H9 (cell line): ENCODE data around the gene TTC7B. TPM values are rescaled to one million over a fixed set of nuclear protein-coding genes. Genes with fewer than 3 reads are reported as not detected.

Experiments
- DNase-seq: peaks from one replicate; pipeline ENCODE4 v3.0.0-alpha.2; 2017
- H2AFZ ChIP-seq: one replicate; pipeline ENCODE4 v1.6.1; 2013; ENCODE audit warnings: mild to moderate bottlenecking, low read length, control low read depth, moderate library complexity
- H2AK5ac ChIP-seq: 2 replicates; pipeline ENCODE4 v1.6.1; 2013; ENCODE audit warnings: low read length, control low read depth, mixed read lengths; ENCODE audit not compliant: insufficient read length
- H2BK120ac ChIP-seq: one replicate; pipeline ENCODE4 v1.6.1; 2013; ENCODE audit warnings: low read depth, mild to moderate bottlenecking, low read length, control low read depth, inconsistent platforms; ENCODE audit not compliant: poor library complexity, severe bottlenecking
- H2BK12ac ChIP-seq: 2 replicates; pipeline ENCODE4 v1.6.1; 2013; ENCODE audit warnings: low read length, control low read depth, mixed read lengths, low read depth; ENCODE audit not compliant: insufficient read length
- H2BK15ac ChIP-seq: 2 replicates; pipeline ENCODE4 v1.6.1; 2013; ENCODE audit warnings: low read depth, low read length, control low read depth
- H2BK20ac ChIP-seq: one replicate; pipeline ENCODE4 v1.6.1; 2013; ENCODE audit warnings: low read depth, mild to moderate bottlenecking, low read length, control low read depth, inconsistent platforms; ENCODE audit not compliant: poor library complexity, severe bottlenecking
- H2BK5ac ChIP-seq: 2 replicates; pipeline ENCODE4 v1.6.1; 2013; ENCODE audit warnings: low read length, control low read depth, mixed read lengths; ENCODE audit not compliant: insufficient read length
- H3K14ac ChIP-seq: 2 replicates; pipeline ENCODE4 v1.6.1; 2013; ENCODE audit warnings: low read length, control low read depth; ENCODE audit not compliant: insufficient read depth
- H3K18ac ChIP-seq: 2 replicates; pipeline ENCODE4 v1.6.1; 2013; ENCODE audit warnings: low read depth, mild to moderate bottlenecking, mixed read lengths, low read length, control low read depth; ENCODE audit not compliant: insufficient read length
- H3K23ac ChIP-seq: 2 replicates; pipeline ENCODE4 v1.6.1; 2013; ENCODE audit warnings: low read length, control low read depth, mixed read lengths, low read depth; ENCODE audit not compliant: insufficient read length
- H3K23me2 ChIP-seq: 2 replicates; pipeline ENCODE4 v1.6.1; 2013; ENCODE audit warnings: low read depth, mild to moderate bottlenecking, mixed read lengths, low read length, control low read depth; ENCODE audit not compliant: insufficient read length, poor library complexity, severe bottlenecking
- H3K27ac ChIP-seq: 2 replicates; pipeline ENCODE4 v1.5.1; 2013; ENCODE audit warnings: low read length, control low read depth, mixed read lengths, low read depth; ENCODE audit not compliant: insufficient read length
- H3K27me3 ChIP-seq: 2 replicates; pipeline ENCODE4 v1.6.1; 2013; ENCODE audit warnings: low read length, control low read depth, inconsistent platforms; ENCODE audit not compliant: insufficient read depth
- H3K4ac ChIP-seq: 2 replicates; pipeline ENCODE4 v1.6.1; 2013; ENCODE audit warnings: low read depth, mild to moderate bottlenecking, control low read depth, inconsistent platforms, low read length, moderate library complexity
- H3K4me1 ChIP-seq: 2 replicates; pipeline ENCODE4 v1.6.1; 2013; ENCODE audit warnings: low read length, control low read depth, inconsistent platforms; ENCODE audit not compliant: insufficient read depth
- H3K4me2 ChIP-seq: 2 replicates; pipeline ENCODE4 v1.6.1; 2013; ENCODE audit warnings: low read length, control low read depth, mixed read lengths; ENCODE audit not compliant: insufficient read length, insufficient read depth
- H3K56ac ChIP-seq: 2 replicates; pipeline ENCODE4 v1.6.1; 2013; ENCODE audit warnings: low read depth, mild to moderate bottlenecking, mixed read lengths, low read length, control low read depth; ENCODE audit not compliant: insufficient read length
- H3K79me1 ChIP-seq: 2 replicates; pipeline ENCODE4 v1.6.1; 2013; ENCODE audit warnings: low read depth, mild to moderate bottlenecking, moderate library complexity, low read length, control low read depth, inconsistent platforms; ENCODE audit not compliant: insufficient read depth, poor library complexity, severe bottlenecking
- H3K79me2 ChIP-seq: 2 replicates; pipeline ENCODE4 v1.6.1; 2013; ENCODE audit warnings: low read length, control low read depth, inconsistent platforms; ENCODE audit not compliant: insufficient read depth
- H3K9ac ChIP-seq: 2 replicates; pipeline ENCODE4 v1.6.1; 2013; ENCODE audit warnings: low read length, control low read depth, mixed read lengths; ENCODE audit not compliant: insufficient read length; ENCODE audit errors: extremely low read depth
- H3K9me3 ChIP-seq: one replicate; pipeline ENCODE4 v1.6.1; 2013; ENCODE audit warnings: low read depth, low read length, inconsistent platforms; ENCODE audit not compliant: control insufficient read depth
- H3T11ph ChIP-seq: one replicate; pipeline ENCODE4 v1.6.1; 2013; ENCODE audit warnings: mild to moderate bottlenecking, low read length, control low read depth, inconsistent platforms
- H4K20me1 ChIP-seq: one replicate; pipeline ENCODE4 v1.6.1; 2013; ENCODE audit not compliant: control insufficient read depth, insufficient read length, insufficient read depth
- H4K5ac ChIP-seq: 2 replicates; pipeline ENCODE4 v1.6.1; 2013; ENCODE audit warnings: low read depth, mild to moderate bottlenecking, mixed read lengths, low read length, control low read depth; ENCODE audit not compliant: insufficient read length
- H4K8ac ChIP-seq: replicated peaks from 2 replicates; pipeline ENCODE4 v1.6.1; 2013; ENCODE audit warnings: low read length, control low read depth, mixed read lengths, low read depth; ENCODE audit not compliant: insufficient read length
- H4K91ac ChIP-seq: 2 replicates; pipeline ENCODE4 v1.6.1; 2013; ENCODE audit warnings: low read depth, mild to moderate bottlenecking, moderate library complexity, mixed read lengths, low read length, control low read depth; ENCODE audit not compliant: insufficient read length
- H3K27ac Mint-ChIP-seq, 3 experiments: 2 replicates in 2 of 3; 3 replicates in 1 of 3; pipeline ENCODE4 v1.8.0; 2020 to 2021; ENCODE audit warnings: mixed read lengths in 3 of 3, mild to moderate bottlenecking in 1 of 3, moderate library complexity in 1 of 3
- H3K27me3 Mint-ChIP-seq: 2 replicates; pipeline ENCODE4 v1.8.0; 2021; ENCODE audit warnings: low read depth, mild to moderate bottlenecking, moderate library complexity, mixed read lengths
- H3K36me3 Mint-ChIP-seq, 3 experiments: 2 replicates in 2 of 3; 3 replicates in 1 of 3; pipeline ENCODE4 v1.8.0; 2020 to 2021; ENCODE audit warnings: low read depth in 3 of 3, mixed read lengths in 3 of 3; ENCODE audit not compliant: insufficient read depth in 1 of 3
- H3K4me1 Mint-ChIP-seq, 2 experiments: 2 replicates each; pipeline ENCODE4 v1.8.0; 2020; ENCODE audit warnings: mixed read lengths in 2 of 2
- H3K4me3 Mint-ChIP-seq, 2 experiments: 2 replicates in 1 of 2; 3 replicates in 1 of 2; pipeline ENCODE4 v1.8.0; 2020 to 2021; ENCODE audit warnings: mild to moderate bottlenecking in 2 of 2, mixed read lengths in 2 of 2, moderate library complexity in 1 of 2
- H3K9me3 Mint-ChIP-seq, 2 experiments: 2 replicates in 1 of 2; 3 replicates in 1 of 2; pipeline ENCODE4 v1.8.0; 2020; ENCODE audit warnings: mild to moderate bottlenecking in 2 of 2, mixed read lengths in 2 of 2, moderate library complexity in 1 of 2
- CTCF ChIP-seq: fragments of 200-600 bp; sonication (generic); conservative IDR thresholded peaks from 3 replicates; pipeline ENCODE4 v1.8.0; 2021; ENCODE audit warnings: antibody characterized with exemption, mild to moderate bottlenecking
- WGBS: extraction: QIAGEN DNeasy Blood & Tissue Kit; methylation state at CpG from one replicate; pipeline ENCODE4 v1.1.7; 2013; ENCODE audit warnings: missing lambda C conversion rate, low lambda C conversion rate, mixed read lengths; ENCODE audit not compliant: insufficient read length; ENCODE audit errors: extremely low coverage; 5-methylcytosine and 5-hydroxymethylcytosine counted together
- total RNA-seq: library from RNA; stranded (reverse); gene quantifications from 2 replicates; pipeline ENCODE4 v1.2.1, GENCODE V29; 2021

The TTC7B gene
- total RNA-seq, 1 experiment from 2014 or later, result 33.7 TPM

GRCh38 chr14:90625445-90625844, 190.8 kb downstream of the TTC7B start:
- Histone ChIP-seq H3T11ph (no peak overlapping the region), H3K14ac (no peak overlapping the region), H3K4me2 (no peak overlapping the region), H3K18ac (no peak overlapping the region), H2BK12ac (no peak overlapping the region), H2BK15ac (no peak overlapping the region), H3K9me3 (no peaks in the 10 kb centered on the region), H4K5ac (no peak overlapping the region), H2BK120ac (no peak overlapping the region), H4K91ac (no peak overlapping the region), H3K56ac (no peak overlapping the region), H3K27ac (no peak overlapping the region), H3K79me2 (no peaks in the 10 kb centered on the region), H4K8ac (no peak overlapping the region), H3K23ac (no peak overlapping the region), H3K9ac (no peak overlapping the region), H2AFZ (no peak overlapping the region), H2BK5ac (no peak overlapping the region), H3K4me1 (peaks cover 11% of the 10 kb centered on the region; the same call in 1 of the 2 replicates), H3K4ac (no peak overlapping the region), H3K23me2 (no peaks in the 10 kb centered on the region), H4K20me1 (no peaks in the 10 kb centered on the region), H3K27me3 (no peaks in the 10 kb centered on the region), H2BK20ac (no peak overlapping the region), H3K79me1 (no peaks in the 10 kb centered on the region), H2AK5ac (no peak overlapping the region)
- Mint-ChIP-seq H3K4me3 (no peak overlapping the region), H3K36me3 (peaks cover 0 to 2% (median 0%) of the 10 kb centered on the region in 3 experiments; a peak in 1 of 7 replicates), H3K27me3 (no peaks in the 10 kb centered on the region), H3K4me1 (peaks cover 29 to 38% of the 10 kb centered on the region in 2 experiments), H3K27ac (peak overlapping the region in 1 of 3 experiments; percentile 3; a peak in 1 of 7 replicates), H3K9me3 (no peaks in the 10 kb centered on the region; a peak in 1 of 5 replicates)
- DNase-seq, result no peak
- WGBS, result no CpG with 5 or more reads among the region's 8 CpGs
- TF ChIP-seq CTCF, result no peak
